ENCODE measurements around the gene CDK10. TPM values are rescaled to one million over a fixed set of nuclear protein-coding genes. Genes with fewer than 3 reads are reported as not detected.
A peak's percentile ranks its signal among the peaks of the same experiment; 100 is the strongest.
"Not testable (repeated sequence)": the region's sequence is repeated elsewhere in the genome, so short reads cannot be mapped to it uniquely, and the experiment has no call there.

CDK10 gene
- polyA plus RNA-seq, 1 experiment, result 31.6 TPM

DNA sequence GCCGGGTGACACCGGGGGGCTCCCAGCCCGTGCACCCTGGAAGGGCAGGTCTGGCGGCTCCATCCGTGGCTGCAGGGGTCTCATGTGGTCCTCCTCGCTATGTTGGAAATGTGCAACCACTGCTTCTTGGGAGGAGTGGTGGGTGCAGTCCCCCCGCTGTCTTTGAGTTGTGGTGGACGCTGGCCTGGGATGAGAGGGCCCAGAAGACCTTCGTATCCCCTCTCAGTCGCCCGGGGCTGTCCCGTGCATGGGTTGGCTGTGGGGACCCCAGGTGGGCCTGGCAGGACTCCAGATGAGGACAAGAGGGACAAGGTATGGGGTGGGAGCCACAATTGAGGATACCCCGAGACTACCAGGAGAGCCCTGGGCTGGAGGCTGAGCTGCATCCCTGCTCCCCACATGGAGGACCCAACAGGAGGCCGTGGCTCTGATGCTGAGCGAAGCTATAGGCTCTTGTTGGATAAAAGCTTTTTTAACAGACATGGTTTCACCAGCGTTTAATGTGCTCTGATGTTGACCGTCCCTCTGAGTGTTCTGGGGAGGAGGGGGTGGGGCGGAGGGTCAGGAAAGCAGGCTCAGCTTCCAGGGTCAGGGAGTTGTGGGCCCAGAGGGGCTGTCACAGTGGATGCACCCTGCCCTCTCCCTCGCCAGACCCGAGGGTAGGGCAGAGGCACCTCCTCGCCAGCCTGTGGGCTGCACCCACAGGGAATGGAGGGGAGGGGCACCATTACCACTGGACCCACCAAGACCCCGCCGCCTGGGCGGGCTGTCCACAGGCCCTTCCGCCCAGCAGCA, 9.6 kb downstream of the CDK10 start:
- Histone ChIP-seq H3K27me3 (ENCODE audit: control insufficient read depth, insufficient read depth, low read length) (no peaks in the 10 kb centered on the region), H3K9me3 (ENCODE audit: control insufficient read depth, insufficient read depth, low read length) (no peaks in the 10 kb centered on the region), H3K4me3 (ENCODE audit: low read depth, low read length) (no peak overlapping the region), H3K27ac (ENCODE audit: low read depth, low read length) (no peak overlapping the region)
- POLR2A ChIA-PET, result no interaction called here
- CTCF ChIA-PET, result no interaction called here
- TF ChIP-seq, protein P1, sequence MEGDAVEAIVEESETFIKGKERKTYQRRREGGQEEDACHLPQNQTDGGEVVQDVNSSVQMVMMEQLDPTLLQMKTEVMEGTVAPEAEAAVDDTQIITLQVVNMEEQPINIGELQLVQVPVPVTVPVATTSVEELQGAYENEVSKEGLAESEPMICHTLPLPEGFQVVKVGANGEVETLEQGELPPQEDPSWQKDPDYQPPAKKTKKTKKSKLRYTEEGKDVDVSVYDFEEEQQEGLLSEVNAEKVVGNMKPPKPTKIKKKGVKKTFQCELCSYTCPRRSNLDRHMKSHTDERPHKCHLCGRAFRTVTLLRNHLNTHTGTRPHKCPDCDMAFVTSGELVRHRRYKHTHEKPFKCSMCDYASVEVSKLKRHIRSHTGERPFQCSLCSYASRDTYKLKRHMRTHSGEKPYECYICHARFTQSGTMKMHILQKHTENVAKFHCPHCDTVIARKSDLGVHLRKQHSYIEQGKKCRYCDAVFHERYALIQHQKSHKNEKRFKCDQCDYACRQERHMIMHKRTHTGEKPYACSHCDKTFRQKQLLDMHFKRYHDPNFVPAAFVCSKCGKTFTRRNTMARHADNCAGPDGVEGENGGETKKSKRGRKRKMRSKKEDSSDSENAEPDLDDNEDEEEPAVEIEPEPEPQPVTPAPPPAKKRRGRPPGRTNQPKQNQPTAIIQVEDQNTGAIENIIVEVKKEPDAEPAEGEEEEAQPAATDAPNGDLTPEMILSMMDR (IDR thresholded peaks at IDR 0.05; ENCODE audit: low read depth, low read length), result no peak
- DNase-seq (ENCODE audit: low read depth, low spot score), result no peak

DNA sequence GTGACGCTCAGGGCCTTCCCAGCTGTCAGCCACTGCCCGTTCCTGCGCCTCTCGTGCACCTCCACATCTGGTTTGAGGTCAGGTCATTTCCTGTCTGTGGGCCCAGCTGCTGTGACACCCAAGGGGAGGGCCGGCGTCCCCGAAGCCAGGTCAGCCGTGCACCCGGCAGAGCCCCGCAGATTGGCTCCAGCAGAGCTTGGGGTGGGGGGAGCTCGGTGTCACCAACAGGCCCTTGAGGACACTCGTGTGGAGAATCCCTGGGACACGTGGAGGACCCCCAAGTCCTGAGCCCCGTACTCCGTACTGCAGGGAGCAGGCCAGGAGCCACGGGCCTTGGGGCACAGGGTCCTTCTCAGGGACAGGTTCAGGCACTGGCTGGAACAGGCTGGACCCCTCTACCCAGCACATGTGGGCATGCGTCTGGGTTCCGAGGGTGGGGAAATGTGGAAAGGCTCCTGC, 10.2 kb downstream of the CDK10 start:
- no peak for DNase-seq (ENCODE audit: low read depth, low spot score)
- ChIA-PET POLR2A (no interaction called here), CTCF (no interaction called here)
- TF ChIP-seq, protein P1 (IDR thresholded peaks at IDR 0.05; ENCODE audit: low read depth, low read length), result no peak
- H3K27me3 ChIP-seq (ENCODE audit: control insufficient read depth, insufficient read depth, low read length), result no peaks in the 10 kb centered on the region
- no peak overlapping the region for H3K27ac ChIP-seq (ENCODE audit: low read depth, low read length)
- H3K4me3 ChIP-seq (ENCODE audit: low read depth, low read length), result no peak overlapping the region
- no peaks in the 10 kb centered on the region for H3K9me3 ChIP-seq (ENCODE audit: control insufficient read depth, insufficient read depth, low read length)

DNA sequence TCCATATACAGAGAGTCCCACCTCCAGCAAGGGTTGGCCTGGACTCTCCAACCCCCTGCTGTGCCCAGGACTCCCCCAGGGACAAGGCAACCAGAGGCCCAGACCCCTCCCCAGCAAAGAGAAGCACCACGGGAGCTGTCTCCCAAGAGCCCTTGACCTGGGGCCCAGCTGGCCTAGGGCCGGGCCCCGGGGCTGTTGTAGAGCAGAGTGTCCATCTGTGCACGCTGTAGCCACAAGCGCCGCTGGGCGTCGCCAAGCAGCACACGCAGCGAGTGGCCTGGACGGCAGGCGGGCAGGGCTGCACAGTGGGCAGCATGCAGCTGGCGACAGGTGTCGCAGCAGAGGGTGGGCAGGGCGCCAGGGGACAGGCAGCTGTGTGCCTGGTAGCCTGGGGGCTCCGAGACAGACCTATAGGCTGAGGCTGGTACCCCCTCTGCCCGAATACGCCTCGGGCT, 10.7 kb downstream of the CDK10 start:
- DNase-seq (ENCODE audit: low read depth, low spot score), result no peak
- H3K4me3 ChIP-seq (ENCODE audit: low read depth, low read length), result no peak overlapping the region
- TF ChIP-seq, protein P1 (IDR thresholded peaks at IDR 0.05; ENCODE audit: low read depth, low read length), result no peak
- CTCF ChIA-PET, result interaction anchor here (0.8 kb wide), 1 partner anchor 44 kb away, joined by 10 read pairs; no protein-coding TSS in a partner anchor
- no peaks in the 10 kb centered on the region for H3K9me3 ChIP-seq (ENCODE audit: control insufficient read depth, insufficient read depth, low read length)
- no peaks in the 10 kb centered on the region for H3K27me3 ChIP-seq (ENCODE audit: control insufficient read depth, insufficient read depth, low read length)
- H3K27ac ChIP-seq (ENCODE audit: low read depth, low read length), result no peak overlapping the region
- POLR2A ChIA-PET, result interaction anchor here (1.5 kb wide), 1 partner anchor 11 kb away, joined by 4 read pairs; the partner anchor contains the start of gene CDK10

DNA sequence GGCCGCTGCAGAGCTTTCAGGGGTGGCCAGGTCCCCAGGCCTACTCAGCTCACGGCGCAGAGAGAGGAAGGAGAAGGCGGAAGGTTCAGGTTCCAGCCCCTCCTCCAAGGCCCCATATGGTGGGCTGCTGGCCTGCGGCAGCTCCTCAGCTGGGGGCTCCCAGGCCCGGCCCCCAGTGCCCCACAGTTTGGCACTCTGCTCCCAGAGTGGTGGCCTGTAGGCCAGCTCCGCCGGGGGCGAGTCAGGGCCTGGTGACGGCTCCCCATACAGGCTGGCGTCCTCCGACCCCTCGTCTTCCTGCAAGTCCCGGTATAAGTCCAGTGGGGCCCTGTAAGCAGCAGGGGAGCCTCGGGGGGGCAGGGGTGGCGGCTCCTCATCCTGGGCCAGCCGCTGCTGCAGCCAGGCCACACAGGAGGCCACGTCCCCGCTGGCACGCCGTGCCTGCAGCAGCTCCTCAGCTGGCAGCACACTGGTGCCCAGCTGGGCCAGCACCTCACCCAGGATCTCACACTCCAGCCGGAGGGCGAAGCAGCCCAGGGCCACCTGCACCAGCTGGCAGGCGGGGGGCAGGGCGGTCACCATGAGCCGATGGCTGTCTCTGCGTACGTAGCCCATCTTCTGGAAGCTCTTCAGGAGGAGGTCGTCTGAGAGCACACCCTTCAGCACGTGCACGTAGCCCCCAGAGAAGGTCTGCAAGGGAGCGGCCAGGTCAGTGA, 11.3 kb downstream of the CDK10 start:
- Histone ChIP-seq H3K9me3 (ENCODE audit: control insufficient read depth, insufficient read depth, low read length) (no peaks in the 10 kb centered on the region), H3K27ac (ENCODE audit: low read depth, low read length) (no peak overlapping the region), H3K27me3 (ENCODE audit: control insufficient read depth, insufficient read depth, low read length) (no peaks in the 10 kb centered on the region), H3K4me3 (ENCODE audit: low read depth, low read length) (no peak overlapping the region)
- no peak for DNase-seq (ENCODE audit: low read depth, low spot score)
- ChIA-PET POLR2A (interaction anchor here (1.5 kb wide), 1 partner anchor 11 kb away, joined by 4 read pairs; the partner anchor contains the start of gene CDK10), CTCF (interaction anchor here (0.8 to 3.3 kb wide), 2 partner anchors 44 to 164 kb away, joined by 10 to 36 read pairs; no protein-coding TSS in a partner anchor)
- TF ChIP-seq, protein P1 (IDR thresholded peaks at IDR 0.05; ENCODE audit: low read depth, low read length), result no peak

DNA sequence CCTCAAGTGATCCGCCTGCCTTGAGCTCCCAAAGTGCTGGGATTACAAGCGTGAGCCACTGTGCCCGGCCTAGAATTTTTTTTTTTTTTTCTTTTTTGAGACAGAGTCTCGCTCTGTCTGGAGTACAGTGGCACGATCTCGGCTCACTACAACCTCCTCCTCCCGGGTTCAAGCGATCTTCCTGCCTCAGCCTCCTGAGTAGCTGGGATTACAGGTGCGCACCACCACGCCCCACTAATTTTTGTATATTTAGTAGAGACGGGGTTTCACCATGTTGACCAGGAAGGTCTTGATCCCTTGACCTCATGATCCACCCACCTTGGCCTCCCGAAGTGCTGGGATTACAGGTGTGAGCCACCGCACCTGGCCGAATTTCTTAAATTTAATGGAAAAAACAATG, 12.2 kb downstream of the CDK10 start:
- H3K9me3 ChIP-seq (ENCODE audit: control insufficient read depth, insufficient read depth, low read length); H3K27me3 ChIP-seq (ENCODE audit: control insufficient read depth, insufficient read depth, low read length); H3K4me3 ChIP-seq (ENCODE audit: low read depth, low read length); H3K27ac ChIP-seq (ENCODE audit: low read depth, low read length); DNase-seq (ENCODE audit: low read depth, low spot score): not testable (repeated sequence)
- ChIA-PET CTCF (interaction anchor here (0.7 to 3.3 kb wide), 2 partner anchors 18 to 163 kb away, joined by 4 to 36 read pairs; no protein-coding TSS in a partner anchor), POLR2A (interaction anchor here (0.7 to 1.5 kb wide), 2 partner anchors 12 to 935 kb away, joined by 4 to 9 read pairs; partner anchors contain the start of gene CDK10)

DNA sequence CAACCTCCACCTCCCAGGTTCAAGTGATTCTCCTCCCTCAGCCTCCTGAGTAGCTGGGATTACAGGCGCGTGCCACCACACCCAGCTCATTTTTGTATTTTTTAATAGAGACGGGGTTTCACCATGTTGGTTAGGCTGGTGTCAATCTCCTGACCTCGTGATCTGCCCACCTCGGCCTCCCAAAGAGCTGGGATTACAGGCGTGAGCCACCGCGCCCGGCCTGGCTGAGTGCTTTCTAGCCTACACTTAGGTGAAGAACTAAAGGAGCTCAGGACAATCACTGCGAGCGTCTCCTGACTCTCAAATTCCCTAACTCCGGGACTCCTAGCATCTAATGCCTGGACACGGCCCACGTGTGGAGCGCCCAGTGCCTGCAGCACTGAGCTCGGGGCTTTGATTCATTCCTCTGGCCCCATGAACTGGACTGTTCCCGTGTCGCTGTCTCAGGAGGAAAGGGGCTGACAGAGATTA, 13.2 kb downstream of the CDK10 start:
- not testable (repeated sequence) for DNase-seq (ENCODE audit: low read depth, low spot score)
- POLR2A ChIA-PET, result interaction anchor here (0.6 to 1.8 kb wide), 4 partner anchors 9 to 42 kb away, joined by 3 to 19 read pairs (median 4); partner anchors contain the start of genes CDK10, CHMP1A and SPATA33
- H3K4me3 ChIP-seq (ENCODE audit: low read depth, low read length), result peak overlapping the region; percentile 37

More for the DNA sequence above, 13.2 kb downstream of the CDK10 start:
- H3K27me3 ChIP-seq (ENCODE audit: control insufficient read depth, insufficient read depth, low read length); H3K9me3 ChIP-seq (ENCODE audit: control insufficient read depth, insufficient read depth, low read length): not testable (repeated sequence)
- CTCF ChIA-PET, result interaction anchor here (0.6 to 3.3 kb wide), 7 partner anchors 9 to 210 kb away, joined by 3 to 36 read pairs (median 4); no protein-coding TSS in a partner anchor
- peak overlapping the region; percentile 68 for H3K27ac ChIP-seq (ENCODE audit: low read depth, low read length)
